SK-N-SH (cell line): ENCODE measurements around the gene ATP2B3. TPM values are rescaled to one million over a fixed set of nuclear protein-coding genes. Genes with fewer than 3 reads are reported as not detected.

Source experiments
- CTCF ChIA-PET: fragments of 300-600, 350-600 bp; formaldehyde crosslinking; extraction: SDS; loops from one replicate; lab custom pipeline; 2021; lab: Yijun Ruan, JAX
- POLR2A ChIA-PET: fragments of 350-600 bp; sonication (Branson Sonifier 250); formaldehyde crosslinking; extraction: SDS; loops from one replicate; lab custom pipeline; 2020; ENCODE audit warnings: antibody characterized with exemption, inconsistent platforms; lab: Yijun Ruan, JAX
- DNase-seq: peaks from one replicate; pipeline ENCODE4 v3.0.0; 2012
- H2AFZ ChIP-seq: fragments of 200-600 bp; sonication (generic); 2 replicates; pipeline ENCODE4 v1.8.1; 2016; ENCODE audit warnings: antibody characterized with exemption, mild to moderate bottlenecking, low read depth
- H3F3A ChIP-seq: fragments of 200-600 bp; sonication (generic); replicated peaks from 2 replicates; pipeline ENCODE3; 2016; ENCODE audit warnings: antibody characterized with exemption, mild to moderate bottlenecking; ENCODE audit not compliant: insufficient read depth
- H3K27ac ChIP-seq, 2 experiments: fragments of 200-500 bp in 1 of 2; fragments of 200-600 bp in 1 of 2; sonication (Bioruptor generic) in 1 of 2; sonication (generic), shearing (Covaris generic) in 1 of 2; 2 replicates each; pipeline versions ENCODE4 v1.5.1 to v1.6.1; 2014 to 2016; ENCODE audit warnings: low read depth in 2 of 2, inconsistent platforms in 1 of 2, low read length in 1 of 2, mild to moderate bottlenecking in 1 of 2, mixed read lengths in 1 of 2
- H3K27me3 ChIP-seq: fragments of 200-600 bp; sonication (generic), shearing (Covaris generic); 2 replicates; pipeline ENCODE4 v1.6.1; 2016; ENCODE audit warnings: mixed run types; ENCODE audit not compliant: insufficient read depth
- H3K36me3 ChIP-seq, 2 experiments: fragments of 200-500 bp in 1 of 2; fragments of 200-600 bp in 1 of 2; sonication (Bioruptor generic) in 1 of 2; sonication (generic) in 1 of 2; replicated peaks in 1 of 2; 2 replicates each; pipeline versions ENCODE3 to v1.5.1; 2014 to 2016; ENCODE audit warnings: low read length in 1 of 2, mild to moderate bottlenecking in 1 of 2; ENCODE audit not compliant: insufficient read depth in 2 of 2, control insufficient read depth in 1 of 2
- H3K4me1 ChIP-seq, 2 experiments: fragments of 200-500 bp in 1 of 2; fragments of 200-600 bp in 1 of 2; sonication (Bioruptor generic) in 1 of 2; sonication (generic), shearing (Covaris generic) in 1 of 2; 2 replicates each; pipeline versions ENCODE4 v1.5.1 to v1.6.1; 2014 to 2016; ENCODE audit warnings: low read depth in 1 of 2, low read length in 1 of 2, mixed run types in 1 of 2; ENCODE audit not compliant: insufficient read depth in 2 of 2, control insufficient read depth in 1 of 2
- H3K4me2 ChIP-seq: fragments of 200-600 bp; sonication (generic), shearing (Covaris generic); 2 replicates; pipeline ENCODE4 v1.6.1; 2017; ENCODE audit warnings: mixed run types
- H3K4me3 ChIP-seq, 2 experiments: fragments of 200-500 bp in 1 of 2; fragments of 200-600 bp in 1 of 2; sonication (Bioruptor generic) in 1 of 2; sonication (generic), shearing (Covaris generic) in 1 of 2; 2 replicates each; pipeline versions ENCODE4 v1.5.1 to v1.8.1; 2014 to 2016; ENCODE audit warnings: low read depth in 2 of 2, inconsistent platforms in 1 of 2, low read length in 1 of 2, mild to moderate bottlenecking in 1 of 2, mixed read lengths in 1 of 2, moderate library complexity in 1 of 2
- H3K79me2 ChIP-seq: fragments of 200-600 bp; sonication (generic); 2 replicates; pipeline ENCODE4 v1.8.1; 2017; ENCODE audit warnings: mild to moderate bottlenecking; ENCODE audit not compliant: insufficient read depth
- H3K9ac ChIP-seq: fragments of 200-600 bp; sonication (generic); 2 replicates; pipeline ENCODE4 v1.6.1; 2017; ENCODE audit warnings: mixed run types
- H3K9me2 ChIP-seq: fragments of 200-600 bp; sonication (generic); 2 replicates; pipeline ENCODE4 v1.6.1; 2017; ENCODE audit warnings: mixed run types
- H3K9me3 ChIP-seq: fragments of 200-600 bp; sonication (generic); 2 replicates; pipeline ENCODE4 v1.6.1; 2017; ENCODE audit warnings: mixed run types, mild to moderate bottlenecking, moderate library complexity
- H4K20me1 ChIP-seq: fragments of 200-600 bp; sonication (generic); 2 replicates; pipeline ENCODE4 v1.6.1; 2017; ENCODE audit warnings: mild to moderate bottlenecking, mixed run types; ENCODE audit not compliant: insufficient read depth
- CHD2 ChIP-seq: fragments of 150-350 bp; IDR thresholded peaks from 2 replicates; pipeline ENCODE4 v1.6.1; 2018; ENCODE audit warnings: low read length; ENCODE audit not compliant: partially characterized antibody
- ELF1 ChIP-seq: IDR thresholded peaks from 2 replicates; pipeline ENCODE4 v1.4.0; 2012
- EZH2phosphoT487 ChIP-seq: fragments of 200-600 bp; sonication (generic); IDR thresholded peaks from 2 replicates; pipeline ENCODE4 v1.6.1; 2017; ENCODE audit warnings: low read depth, mixed run types, mild to moderate bottlenecking, antibody characterized with exemption, moderate library complexity, borderline replicate concordance
- FOSL2 ChIP-seq: IDR thresholded peaks from 2 replicates; pipeline ENCODE4 v1.4.0; 2012; ENCODE audit warnings: low read depth, mild to moderate bottlenecking, moderate library complexity, borderline replicate concordance
- FOXJ3 ChIP-seq: sonication (generic); formaldehyde crosslinking; IDR thresholded peaks from 2 replicates; pipeline ENCODE4 v1.5.1; 2020; ENCODE audit warnings: mild to moderate bottlenecking, missing genetic modification reagents
- FOXM1 ChIP-seq: IDR thresholded peaks from 2 replicates; pipeline ENCODE4 v1.4.0; 2012; ENCODE audit warnings: low read depth, mild to moderate bottlenecking
- GATA2 ChIP-seq: sonication (generic); formaldehyde crosslinking; IDR thresholded peaks from 2 replicates; pipeline ENCODE4 v1.5.0; 2020; ENCODE audit warnings: mild to moderate bottlenecking, missing genetic modification reagents
- JUND ChIP-seq: IDR thresholded peaks from 2 replicates; pipeline ENCODE4 v1.4.0; 2012
- MAX ChIP-seq: IDR thresholded peaks from 2 replicates; pipeline ENCODE4 v1.4.0; 2012; ENCODE audit warnings: low read depth
- MEF2A ChIP-seq: IDR thresholded peaks from 2 replicates; pipeline ENCODE4 v1.4.0; 2012; ENCODE audit warnings: low read depth, borderline replicate concordance
- MXI1 ChIP-seq: IDR thresholded peaks from 2 replicates; pipeline ENCODE4 v1.6.1; 2012; ENCODE audit warnings: mild to moderate bottlenecking, low read depth, low read length, improper control_type of control experiment
- NFIC ChIP-seq: IDR thresholded peaks from 2 replicates; pipeline ENCODE4 v1.4.0; 2012; ENCODE audit warnings: borderline replicate concordance
- POLR2AphosphoS5 ChIP-seq: IDR thresholded peaks from 2 replicates; pipeline ENCODE4 v1.6.1; 2012; ENCODE audit warnings: low read depth, low read length
- RAD21 ChIP-seq: IDR thresholded peaks from 2 replicates; pipeline ENCODE4 v1.6.1; 2012; ENCODE audit warnings: mild to moderate bottlenecking, low read length
- RXRA ChIP-seq: IDR thresholded peaks from 2 replicates; pipeline ENCODE4 v1.4.0; 2012; ENCODE audit warnings: low read depth, mild to moderate bottlenecking, borderline replicate concordance
- SIN3A ChIP-seq: IDR thresholded peaks from 2 replicates; pipeline ENCODE4 v1.6.1; 2012; ENCODE audit warnings: low read depth, mild to moderate bottlenecking, low read length, moderate library complexity, borderline replicate concordance
- TAF1 ChIP-seq: IDR thresholded peaks from 2 replicates; pipeline ENCODE4 v1.6.1; 2012; ENCODE audit warnings: low read depth, mild to moderate bottlenecking, low read length, moderate library complexity, borderline replicate concordance
- TCF12 ChIP-seq: IDR thresholded peaks from 2 replicates; pipeline ENCODE4 v1.4.0; 2012
- TEAD4 ChIP-seq: IDR thresholded peaks from 2 replicates; pipeline ENCODE4 v1.4.0; 2012; ENCODE audit warnings: mild to moderate bottlenecking, borderline replicate concordance; ENCODE audit not compliant: insufficient read depth
- YY1 ChIP-seq: IDR thresholded peaks from 2 replicates; pipeline ENCODE4 v1.4.0; 2012; ENCODE audit warnings: low read depth, mild to moderate bottlenecking
- WGBS: methylation state at CpG from one replicate; pipeline ENCODE4 v1.1.6; 2017; ENCODE audit warnings: low lambda C conversion rate; 5-methylcytosine and 5-hydroxymethylcytosine counted together
- polyA plus RNA-seq, 3 experiments: library from polyadenylated mRNA; depleted of rRNA; stranded (reverse); fragments of >200 nt; gene quantifications; 2 replicates each; pipeline ENCODE4 v1.2.3, GENCODE V29; 2012
- TF ChIP-seq, protein P1 (sequence below): IDR thresholded peaks from 2 replicates; pipeline ENCODE4 v1.4.0; 2012; ENCODE audit warnings: low read depth, borderline replicate concordance
- TF ChIP-seq, protein P2 (sequence below): IDR thresholded peaks from 2 replicates; pipeline ENCODE4 v1.4.0; 2012; ENCODE audit warnings: low read depth, borderline replicate concordance

Gene ATP2B3
- polyA plus RNA-seq, 1 of the 3 experiments (the other 2 are of a cell fraction), result 0.16 TPM

DNA sequence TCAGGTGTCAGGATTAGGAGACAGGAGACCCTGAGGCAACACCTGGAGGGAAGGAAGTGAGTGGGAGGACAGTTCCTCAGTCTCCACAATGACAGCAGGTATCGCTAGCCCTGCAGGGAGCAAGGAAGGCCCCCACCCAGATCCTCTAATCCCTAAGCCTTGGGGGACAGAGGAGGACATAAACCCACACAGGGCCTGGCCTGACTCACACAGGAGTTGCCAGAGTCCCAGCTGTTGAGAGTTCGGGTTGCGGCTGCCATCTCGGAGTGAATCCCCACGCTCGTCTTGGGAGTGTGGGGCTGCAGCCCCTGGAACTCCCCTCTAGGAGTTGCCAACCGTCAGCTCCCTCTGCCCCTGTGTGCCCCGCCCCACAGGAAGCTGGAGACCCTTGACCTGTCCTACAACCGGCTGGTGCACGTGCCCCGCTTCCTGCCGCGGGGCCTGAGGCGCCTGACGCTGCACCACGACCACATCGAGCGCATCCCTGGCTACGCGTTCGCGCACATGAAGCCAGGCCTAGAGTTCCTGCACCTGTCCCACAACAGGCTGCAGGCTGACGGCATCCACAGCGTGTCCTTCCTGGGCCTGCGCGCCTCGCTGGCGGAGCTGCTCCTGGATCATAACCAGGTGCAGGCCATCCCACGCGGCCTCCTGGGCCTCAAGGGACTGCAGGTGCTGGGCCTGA lies 31.9 kb upstream of the ATP2B3 start:
- CTCF ChIA-PET, result interaction anchor here (0.5 to 2.2 kb wide), 4 partner anchors 9 to 25 kb away, joined by 3 to 7 read pairs (median 6); no protein-coding TSS in a partner anchor

DNA sequence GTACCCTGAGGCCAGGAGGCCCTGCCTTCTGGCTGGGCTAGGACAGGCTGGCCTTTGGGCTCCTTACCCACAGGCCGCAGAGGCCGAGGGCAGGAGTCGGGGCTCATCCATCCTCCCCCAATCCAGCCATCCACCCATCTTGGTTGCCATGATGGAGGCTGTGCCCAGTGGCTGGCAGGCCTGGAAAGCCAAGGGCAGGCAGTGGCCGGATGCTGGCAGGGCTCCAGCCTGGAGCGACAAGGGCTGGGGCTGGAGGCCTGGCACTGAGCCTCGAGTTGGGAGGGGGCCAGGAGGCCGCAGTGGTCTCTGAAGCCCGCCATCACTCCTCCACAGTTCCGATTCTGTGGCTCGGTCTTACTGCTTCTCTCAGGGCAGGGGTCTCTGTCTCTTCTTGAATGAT lies 31.3 kb upstream of the ATP2B3 start:
- CTCF ChIA-PET, result interaction anchor here (1.3 to 2.2 kb wide), 2 partner anchors 9 to 21 kb away, joined by 4 to 7 read pairs; no protein-coding TSS in a partner anchor
- Histone ChIP-seq H3K4me3 (no peak overlapping the region), H4K20me1 (no peaks in the 10 kb centered on the region), H3K9me3 (no peaks in the 10 kb centered on the region), H3K9ac (no peak overlapping the region), H3K27ac (no peak overlapping the region; a peak in 1 of 4 replicates)
- no peak for TF ChIP-seq RAD21
- no peak for TF ChIP-seq EZH2phosphoT487
- no peak for TF ChIP-seq FOSL2
- TF ChIP-seq ELF1, result no peak
- TF ChIP-seq CHD2, result no peak
- TF ChIP-seq YY1, result no peak
- TF ChIP-seq TCF12, result no peak
- TF ChIP-seq, all 33 proteins: peak for 0
- Histone ChIP-seq H3K4me1 (peaks cover 0 to 57% of the 10 kb centered on the region in 2 experiments; a peak in 2 of 4 replicates), H3K36me3 (no peaks in the 10 kb centered on the region), H3K9me2 (no peaks in the 10 kb centered on the region), H3K4me2 (no peak overlapping the region), H3F3A (no peaks in the 10 kb centered on the region), H3K27me3 (no peaks in the 10 kb centered on the region), H2AFZ (no peak overlapping the region), H3K79me2 (no peaks in the 10 kb centered on the region)
- POLR2A ChIA-PET, result no interaction called here
- DNase-seq, result no peak
- 65% methylated on average over 5 of the region's 10 CpGs for WGBS

More for the DNA sequence above, 31.9 kb upstream of the ATP2B3 start:
- Histone ChIP-seq H3K36me3 (no peaks in the 10 kb centered on the region), H3K27me3 (no peaks in the 10 kb centered on the region), H3K9me3 (no peaks in the 10 kb centered on the region), H4K20me1 (no peaks in the 10 kb centered on the region), H3F3A (no peaks in the 10 kb centered on the region)
- 82% methylated on average over 15 of the region's 30 CpGs for WGBS
- POLR2A ChIA-PET, result no interaction called here
- DNase-seq, result no peak
- TF ChIP-seq TEAD4, result no peak
- TF ChIP-seq CHD2, result no peak
- no peak for TF ChIP-seq MAX
- no peak for TF ChIP-seq FOXJ3 (CRISPR knock-in tag)
- TF ChIP-seq NFIC, result no peak
- no peak for TF ChIP-seq RXRA
- no peak for TF ChIP-seq JUND
- TF ChIP-seq TAF1, result no peak
- no peak for TF ChIP-seq FOXM1
- TF ChIP-seq MEF2A, result no peak
- TF ChIP-seq EZH2phosphoT487, result no peak
- no peak for TF ChIP-seq MXI1
- no peak for TF ChIP-seq GATA2 (CRISPR knock-in tag)
- TF ChIP-seq POLR2AphosphoS5, result no peak
- TF ChIP-seq, protein P1, sequence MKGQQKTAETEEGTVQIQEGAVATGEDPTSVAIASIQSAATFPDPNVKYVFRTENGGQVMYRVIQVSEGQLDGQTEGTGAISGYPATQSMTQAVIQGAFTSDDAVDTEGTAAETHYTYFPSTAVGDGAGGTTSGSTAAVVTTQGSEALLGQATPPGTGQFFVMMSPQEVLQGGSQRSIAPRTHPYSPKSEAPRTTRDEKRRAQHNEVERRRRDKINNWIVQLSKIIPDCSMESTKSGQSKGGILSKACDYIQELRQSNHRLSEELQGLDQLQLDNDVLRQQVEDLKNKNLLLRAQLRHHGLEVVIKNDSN, result no peak
- TF ChIP-seq, protein P2, sequence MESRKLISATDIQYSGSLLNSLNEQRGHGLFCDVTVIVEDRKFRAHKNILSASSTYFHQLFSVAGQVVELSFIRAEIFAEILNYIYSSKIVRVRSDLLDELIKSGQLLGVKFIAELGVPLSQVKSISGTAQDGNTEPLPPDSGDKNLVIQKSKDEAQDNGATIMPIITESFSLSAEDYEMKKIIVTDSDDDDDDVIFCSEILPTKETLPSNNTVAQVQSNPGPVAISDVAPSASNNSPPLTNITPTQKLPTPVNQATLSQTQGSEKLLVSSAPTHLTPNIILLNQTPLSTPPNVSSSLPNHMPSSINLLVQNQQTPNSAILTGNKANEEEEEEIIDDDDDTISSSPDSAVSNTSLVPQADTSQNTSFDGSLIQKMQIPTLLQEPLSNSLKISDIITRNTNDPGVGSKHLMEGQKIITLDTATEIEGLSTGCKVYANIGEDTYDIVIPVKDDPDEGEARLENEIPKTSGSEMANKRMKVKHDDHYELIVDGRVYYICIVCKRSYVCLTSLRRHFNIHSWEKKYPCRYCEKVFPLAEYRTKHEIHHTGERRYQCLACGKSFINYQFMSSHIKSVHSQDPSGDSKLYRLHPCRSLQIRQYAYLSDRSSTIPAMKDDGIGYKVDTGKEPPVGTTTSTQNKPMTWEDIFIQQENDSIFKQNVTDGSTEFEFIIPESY, result no peak
- no peak for TF ChIP-seq RAD21
- TF ChIP-seq SIN3A, result no peak
- TF ChIP-seq, all 33 proteins: peak for 0
- Histone ChIP-seq H3K9me2 (no peaks in the 10 kb centered on the region), H3K4me2 (no peak overlapping the region), H3K79me2 (no peaks in the 10 kb centered on the region), H3K4me1 (peaks cover 0 to 52% of the 10 kb centered on the region in 2 experiments; a peak in 2 of 4 replicates), H3K9ac (no peak overlapping the region), H2AFZ (no peak overlapping the region), H3K27ac (no peak overlapping the region; a peak in 1 of 4 replicates), H3K4me3 (no peak overlapping the region)
